WERI-Rb-1 (cell line): ENCODE measurements around the gene NPHP4.
A peak's percentile ranks its signal among the peaks of the same experiment; 100 is the strongest.

Experiments used
- DNase-seq: peaks from one replicate; pipeline ENCODE4 v3.0.0-alpha.2; 2020
- H3K27ac ChIP-seq: fragments of 250-450 bp; sonication (Bioruptor Pico); 2 replicates; pipeline ENCODE4 v1.5.1; 2020; ENCODE audit warnings: mild to moderate bottlenecking, moderate library complexity
- H3K27me3 ChIP-seq: fragments of 250-450 bp; sonication (Bioruptor Pico); 2 replicates; pipeline ENCODE4 v1.5.1; 2021; ENCODE audit warnings: mild to moderate bottlenecking, low read depth, moderate library complexity; ENCODE audit not compliant: insufficient read depth, severe bottlenecking
- H3K36me3 ChIP-seq: fragments of 250-450 bp; sonication (Bioruptor Pico); 2 replicates; pipeline ENCODE4 v1.5.1; 2020; ENCODE audit warnings: mild to moderate bottlenecking, moderate library complexity
- H3K4me3 ChIP-seq: 2 replicates; pipeline ENCODE4 v1.5.1; 2011; ENCODE audit warnings: low read depth, mild to moderate bottlenecking, control low read depth, low read length
- H3K9me3 ChIP-seq: fragments of 250-450 bp; sonication (Bioruptor Pico); 2 replicates; pipeline ENCODE4 v1.5.1; 2021; ENCODE audit warnings: mild to moderate bottlenecking, moderate library complexity; ENCODE audit not compliant: severe bottlenecking
- TF ChIP-seq, protein P1 (sequence below): IDR thresholded peaks from 2 replicates; pipeline ENCODE4 v1.5.1; 2011; ENCODE audit warnings: low read depth, mild to moderate bottlenecking, control low read depth, inconsistent platforms, low read length

The NPHP4 gene

DNA sequence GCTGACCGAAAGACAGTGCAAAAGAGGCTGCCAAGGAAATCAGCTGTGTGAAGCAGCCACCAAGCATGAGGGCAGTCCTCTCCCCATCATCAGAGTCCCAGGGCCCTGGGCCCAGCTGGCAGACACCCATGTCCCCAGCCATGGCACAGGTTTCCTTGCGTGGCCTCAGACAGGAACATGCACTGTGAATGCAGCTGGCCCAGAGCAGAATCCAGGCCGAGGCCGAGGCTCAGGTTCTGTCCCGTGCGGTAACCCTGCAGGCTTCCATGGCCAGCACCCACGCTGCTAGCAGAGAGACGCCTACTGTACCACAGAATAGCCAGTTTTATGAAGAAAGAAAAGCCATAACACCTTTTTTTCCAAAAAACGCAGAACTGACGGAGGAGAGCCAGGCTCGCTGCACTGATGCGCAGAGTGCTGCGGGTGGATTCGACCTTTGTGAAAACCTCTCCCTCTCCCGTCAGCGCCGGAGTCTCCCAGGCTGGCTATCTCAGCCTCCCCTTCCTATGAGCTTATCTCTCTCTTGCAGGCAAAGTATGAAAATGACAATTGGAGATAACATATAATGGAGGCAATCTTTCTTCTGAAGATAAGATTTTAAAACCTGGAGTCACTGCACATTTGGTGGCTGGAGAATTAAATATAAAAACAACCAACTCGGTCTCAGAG, 106.6 kb downstream of the NPHP4 start:
- Histone ChIP-seq H3K36me3 (peaks cover 10% of the 10 kb centered on the region), H3K27ac (no peak overlapping the region), H3K4me3 (no peak overlapping the region), H3K9me3 (no peaks in the 10 kb centered on the region), H3K27me3 (no peaks in the 10 kb centered on the region)
- DNase-seq = no peak
- TF ChIP-seq, protein P1, sequence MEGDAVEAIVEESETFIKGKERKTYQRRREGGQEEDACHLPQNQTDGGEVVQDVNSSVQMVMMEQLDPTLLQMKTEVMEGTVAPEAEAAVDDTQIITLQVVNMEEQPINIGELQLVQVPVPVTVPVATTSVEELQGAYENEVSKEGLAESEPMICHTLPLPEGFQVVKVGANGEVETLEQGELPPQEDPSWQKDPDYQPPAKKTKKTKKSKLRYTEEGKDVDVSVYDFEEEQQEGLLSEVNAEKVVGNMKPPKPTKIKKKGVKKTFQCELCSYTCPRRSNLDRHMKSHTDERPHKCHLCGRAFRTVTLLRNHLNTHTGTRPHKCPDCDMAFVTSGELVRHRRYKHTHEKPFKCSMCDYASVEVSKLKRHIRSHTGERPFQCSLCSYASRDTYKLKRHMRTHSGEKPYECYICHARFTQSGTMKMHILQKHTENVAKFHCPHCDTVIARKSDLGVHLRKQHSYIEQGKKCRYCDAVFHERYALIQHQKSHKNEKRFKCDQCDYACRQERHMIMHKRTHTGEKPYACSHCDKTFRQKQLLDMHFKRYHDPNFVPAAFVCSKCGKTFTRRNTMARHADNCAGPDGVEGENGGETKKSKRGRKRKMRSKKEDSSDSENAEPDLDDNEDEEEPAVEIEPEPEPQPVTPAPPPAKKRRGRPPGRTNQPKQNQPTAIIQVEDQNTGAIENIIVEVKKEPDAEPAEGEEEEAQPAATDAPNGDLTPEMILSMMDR = no peak

DNA sequence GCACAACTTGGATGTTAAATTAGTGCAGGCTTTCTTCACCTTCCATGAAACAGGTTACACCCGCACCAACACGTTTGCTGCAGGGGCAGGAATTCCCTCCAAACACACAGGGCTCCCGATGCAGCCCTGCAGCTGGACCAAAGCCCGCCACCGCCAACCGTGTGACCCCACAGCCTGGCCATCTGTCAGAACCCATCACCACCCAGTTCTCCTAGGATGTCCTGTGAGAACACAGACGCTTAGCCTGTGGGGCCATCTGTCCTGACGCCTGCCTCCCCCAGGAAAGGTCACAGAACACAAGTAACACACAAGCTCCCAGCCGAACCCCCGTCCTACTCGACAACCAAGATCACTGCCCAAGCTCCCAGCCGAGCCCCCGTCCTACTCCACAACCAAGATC, 108.1 kb downstream of the NPHP4 start:
- Histone ChIP-seq H3K27ac (no peak overlapping the region), H3K4me3 (no peak overlapping the region), H3K36me3 (peaks cover 18% of the 10 kb centered on the region), H3K9me3 (no peaks in the 10 kb centered on the region), H3K27me3 (no peaks in the 10 kb centered on the region)
- DNase-seq = peak; percentile 54
- TF ChIP-seq, protein P1 = no peak

DNA sequence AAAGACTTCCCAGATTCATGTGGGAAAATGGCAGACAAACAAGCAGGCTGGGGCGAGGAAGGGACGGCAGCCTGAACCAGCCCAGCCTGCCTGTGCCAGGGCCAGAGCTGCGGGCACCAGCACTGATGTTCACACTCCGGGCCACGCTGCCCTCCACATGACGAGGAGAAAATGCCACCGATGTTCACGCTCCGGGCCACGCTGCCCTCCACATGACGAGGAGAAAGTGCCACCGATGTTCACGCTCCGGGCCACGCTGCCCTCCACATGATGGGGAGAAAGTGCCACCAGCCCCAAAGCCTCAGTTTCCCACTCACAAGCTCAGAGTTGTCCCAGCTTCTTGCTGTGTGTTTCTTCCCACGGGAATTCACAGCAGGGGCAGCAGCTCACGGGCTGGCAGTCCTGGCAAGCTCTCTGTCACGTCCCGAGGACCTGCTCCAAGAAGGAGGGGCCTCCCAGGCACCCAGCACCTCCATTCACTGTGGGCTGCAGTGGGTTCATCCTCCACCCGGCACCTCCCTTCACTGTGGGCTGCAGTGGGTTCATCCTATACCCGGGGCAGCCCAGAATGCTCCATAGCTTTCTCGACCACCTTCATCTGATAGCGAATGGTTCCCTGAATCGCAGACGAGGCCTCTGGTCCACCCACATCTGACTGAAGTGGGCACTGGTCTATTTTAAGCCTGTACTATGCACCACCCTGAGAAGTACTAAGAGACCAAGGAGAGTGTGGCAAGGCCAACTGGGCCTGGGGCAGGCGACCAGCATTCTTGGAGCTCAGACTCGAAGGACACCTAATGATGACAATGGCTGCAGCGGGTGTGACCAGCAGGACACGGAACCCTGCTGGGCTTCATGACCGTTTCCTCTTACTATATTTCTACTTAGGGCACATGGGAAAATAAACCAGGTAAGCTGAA, 108.8 kb downstream of the NPHP4 start:
- no peak overlapping the region for H3K4me3 ChIP-seq
- H3K9me3 ChIP-seq = no peaks in the 10 kb centered on the region
- no peaks in the 10 kb centered on the region for H3K27me3 ChIP-seq
- H3K36me3 ChIP-seq = peaks cover 21% of the 10 kb centered on the region
- DNase-seq = no peak
- TF ChIP-seq, protein P1 = no peak
- H3K27ac ChIP-seq = no peak overlapping the region

DNA sequence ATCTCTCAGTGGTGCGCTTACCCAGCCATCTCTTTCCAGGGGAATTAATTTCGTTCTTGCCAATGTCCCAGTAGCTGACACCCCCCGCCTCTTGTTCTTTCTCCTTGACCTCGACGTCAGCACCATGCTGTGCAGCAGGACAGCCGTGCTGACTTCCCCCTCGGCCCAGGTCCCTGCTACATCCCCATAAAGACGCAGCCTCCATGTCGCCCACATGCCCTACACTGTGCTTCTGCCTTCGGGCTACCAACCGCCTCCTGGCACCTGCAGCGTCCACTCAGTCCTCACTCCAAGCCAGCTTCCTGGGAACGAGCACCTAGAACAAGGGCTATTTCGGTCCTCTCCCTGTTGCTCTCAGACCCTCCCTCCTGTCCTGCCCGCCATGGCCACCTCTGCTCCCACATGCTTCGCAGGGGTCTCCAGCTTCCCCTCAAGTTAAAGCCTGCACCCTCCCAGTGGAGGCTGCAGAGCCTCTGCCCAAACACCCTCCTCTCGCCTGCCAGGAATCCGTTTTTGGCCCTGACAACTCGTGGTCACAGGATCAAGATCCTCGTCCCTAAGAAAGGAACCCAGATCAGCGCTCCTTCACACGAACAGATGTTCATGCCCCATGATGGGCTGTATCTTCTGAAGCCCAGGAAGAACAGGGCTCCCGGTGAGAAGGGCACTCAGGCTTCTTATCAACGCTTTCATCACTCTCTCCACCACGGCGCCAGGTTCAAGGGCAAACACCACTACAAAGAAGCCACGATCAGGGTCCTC, 109.7 kb downstream of the NPHP4 start:
- TF ChIP-seq, protein P1 = no peak
- H3K4me3 ChIP-seq = no peak overlapping the region
- H3K9me3 ChIP-seq = no peaks in the 10 kb centered on the region
- no peak overlapping the region for H3K27ac ChIP-seq
- H3K36me3 ChIP-seq = peaks cover 24% of the 10 kb centered on the region
- DNase-seq = no peak
- no peaks in the 10 kb centered on the region for H3K27me3 ChIP-seq

DNA sequence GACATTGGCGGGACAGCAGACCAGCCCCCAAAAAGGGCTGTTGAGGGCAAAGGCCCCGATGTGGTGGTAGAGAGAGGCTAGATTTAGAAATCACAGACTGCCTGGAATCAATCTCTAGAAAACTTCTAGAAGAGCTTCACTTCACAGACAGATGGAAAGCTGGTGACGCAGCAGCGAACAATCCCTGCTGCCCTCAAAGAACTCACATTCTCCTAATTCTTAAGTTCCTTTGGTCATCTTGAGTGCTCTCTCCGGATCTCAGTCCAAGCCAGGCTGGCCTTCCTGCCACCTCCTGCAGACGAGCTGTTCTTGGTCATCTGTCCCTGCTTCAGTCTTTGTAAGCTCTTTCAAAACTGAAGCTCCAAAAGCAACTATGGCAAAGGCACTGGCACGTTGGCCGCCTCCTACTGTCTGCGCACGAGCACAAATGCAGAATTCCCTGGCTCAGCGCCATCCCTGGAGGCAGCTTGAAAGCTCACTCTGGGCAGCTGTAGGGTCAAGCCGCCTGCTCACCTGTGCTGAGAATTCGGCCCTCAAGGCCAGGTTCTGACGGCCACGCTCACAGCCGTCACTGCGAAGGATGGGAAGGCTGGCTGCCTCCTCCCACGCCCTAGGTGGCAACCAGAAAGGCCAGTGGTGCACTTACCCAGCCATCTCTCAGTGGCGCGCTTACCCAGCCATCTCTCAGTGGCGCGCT, 110.6 kb downstream of the NPHP4 start:
- H3K27me3 ChIP-seq = no peaks in the 10 kb centered on the region
- no peak for DNase-seq
- peaks cover 21% of the 10 kb centered on the region for H3K36me3 ChIP-seq
- H3K27ac ChIP-seq = no peak overlapping the region
- H3K9me3 ChIP-seq = no peaks in the 10 kb centered on the region
- TF ChIP-seq, protein P1 = no peak
- H3K4me3 ChIP-seq = no peak overlapping the region
